Osteoblast (primary cell): ENCODE measurements around the gene BORCS5. TPM values are rescaled to one million over a fixed set of nuclear protein-coding genes. Genes with fewer than 3 reads are reported as not detected.

Source experiments
- DNase-seq: peaks from one replicate; pipeline ENCODE4 v3.0.0; 2011; ENCODE audit warnings: low spot score, mixed read lengths; ENCODE audit not compliant: insufficient read length; ENCODE audit errors: missing footprints
- H2AFZ ChIP-seq: 2 replicates; pipeline ENCODE4 v1.6.0; 2011; ENCODE audit warnings: mild to moderate bottlenecking, low read length
- H3K27ac ChIP-seq: 2 replicates; pipeline ENCODE4 v1.5.1; 2011; ENCODE audit warnings: mild to moderate bottlenecking, low read depth, low read length, moderate library complexity
- H3K27me3 ChIP-seq: 2 replicates; pipeline ENCODE4 v1.6.0; 2012; ENCODE audit warnings: mild to moderate bottlenecking, control low read depth, inconsistent platforms, low read length, moderate library complexity; ENCODE audit not compliant: insufficient read depth
- H3K36me3 ChIP-seq: 2 replicates; pipeline ENCODE4 v1.5.1; 2011; ENCODE audit warnings: mild to moderate bottlenecking, low read length, control low read depth, moderate library complexity; ENCODE audit not compliant: insufficient read depth
- H3K4me1 ChIP-seq: 2 replicates; pipeline ENCODE4 v1.5.1; 2011; ENCODE audit warnings: mild to moderate bottlenecking, low read length, control low read depth, moderate library complexity; ENCODE audit not compliant: insufficient read depth
- H3K4me2 ChIP-seq: 2 replicates; pipeline ENCODE4 v1.6.0; 2011; ENCODE audit warnings: mild to moderate bottlenecking, low read length; ENCODE audit not compliant: insufficient read depth
- H3K4me3 ChIP-seq: fragments of 200-600 bp; sonication (generic); 3 replicates; pipeline ENCODE4 v1.5.1; 2012; ENCODE audit warnings: mild to moderate bottlenecking, low read length, inconsistent platforms; ENCODE audit not compliant: insufficient read depth
- H3K79me2 ChIP-seq: 2 replicates; pipeline ENCODE4 v1.6.0; 2012; ENCODE audit warnings: mild to moderate bottlenecking, low read length, control low read depth, inconsistent platforms; ENCODE audit not compliant: insufficient read depth
- H3K9me3 ChIP-seq: 2 replicates; pipeline ENCODE4 v1.5.1; 2011; ENCODE audit warnings: low read depth, low read length, control low read depth
- H4K20me1 ChIP-seq: 2 replicates; pipeline ENCODE4 v1.6.0; 2012; ENCODE audit warnings: mild to moderate bottlenecking, low read length, control low read depth; ENCODE audit not compliant: insufficient read depth
- CTCF ChIP-seq: IDR thresholded peaks from 2 replicates; pipeline ENCODE4 v1.5.1; 2011; ENCODE audit warnings: mild to moderate bottlenecking, low read depth, low read length, moderate library complexity; ENCODE audit errors: extremely low read depth
- total RNA-seq: library from RNA; depleted of rRNA; stranded (reverse); fragments of >200 nt; gene quantifications from 2 replicates; pipeline ENCODE4 v1.2.3, GENCODE V29; 2012

Gene BORCS5
- total RNA-seq, 1 donor: 14.8 TPM

GRCh38 chr12:12334367-12335040 lies 22.4 kb upstream of the BORCS5 start:
- H2AFZ ChIP-seq: no peak overlapping the region

GRCh38 chr12:12336049-12336411 lies 20.8 kb upstream of the BORCS5 start:
- Histone ChIP-seq H3K4me2 (no peak overlapping the region), H2AFZ (no peak overlapping the region)
- no peak for DNase-seq

More at GRCh38 chr12:12334367-12335040, 22.4 kb upstream of the BORCS5 start:
- H3K36me3 ChIP-seq: no peaks in the 10 kb centered on the region
- H3K27me3 ChIP-seq: no peaks in the 10 kb centered on the region
- peak; percentile 86 for DNase-seq
- H3K4me2 ChIP-seq: peak overlapping the region; percentile 44
- no peak overlapping the region for H3K27ac ChIP-seq
- peak; percentile 78 for TF ChIP-seq CTCF
- H4K20me1 ChIP-seq: no peaks in the 10 kb centered on the region
- H3K79me2 ChIP-seq: no peaks in the 10 kb centered on the region
- no peak overlapping the region for H3K4me3 ChIP-seq
- H3K9me3 ChIP-seq: no peaks in the 10 kb centered on the region
- H3K4me1 ChIP-seq: peaks cover 11% of the 10 kb centered on the region

GRCh38 chr12:12336511-12336910 lies 20.4 kb upstream of the BORCS5 start:
- no peak overlapping the region for H3K4me3 ChIP-seq
- no peak for TF ChIP-seq CTCF
- H4K20me1 ChIP-seq: no peaks in the 10 kb centered on the region
- H3K27ac ChIP-seq: no peak overlapping the region
- H3K4me2 ChIP-seq: no peak overlapping the region
- no peaks in the 10 kb centered on the region for H3K27me3 ChIP-seq
- H3K9me3 ChIP-seq: no peaks in the 10 kb centered on the region
- no peak for DNase-seq
- H3K79me2 ChIP-seq: no peaks in the 10 kb centered on the region
- no peaks in the 10 kb centered on the region for H3K36me3 ChIP-seq
- peaks cover 11% of the 10 kb centered on the region for H3K4me1 ChIP-seq
- no peak overlapping the region for H2AFZ ChIP-seq

More at GRCh38 chr12:12336049-12336411, 20.8 kb upstream of the BORCS5 start:
- Histone ChIP-seq H3K36me3 (no peaks in the 10 kb centered on the region), H3K27ac (peak overlapping the region; percentile 34), H3K9me3 (no peaks in the 10 kb centered on the region), H4K20me1 (no peaks in the 10 kb centered on the region), H3K79me2 (no peaks in the 10 kb centered on the region), H3K4me3 (no peak overlapping the region), H3K27me3 (no peaks in the 10 kb centered on the region), H3K4me1 (peaks cover 11% of the 10 kb centered on the region)
- TF ChIP-seq CTCF: no peak

- no peak for TF ChIP-seq CTCF
- peak overlapping the region; percentile 78 for H2AFZ ChIP-seq
- no peaks in the 10 kb centered on the region for H3K36me3 ChIP-seq
- no peak overlapping the region for H3K4me3 ChIP-seq
- H3K27me3 ChIP-seq: no peaks in the 10 kb centered on the region
- no peaks in the 10 kb centered on the region for H3K79me2 ChIP-seq
- peaks cover 8% of the 10 kb centered on the region for H3K4me1 ChIP-seq
- peak overlapping the region; percentile 28 for H3K4me2 ChIP-seq
- no peak for DNase-seq
- no peak overlapping the region for H3K27ac ChIP-seq
- H3K9me3 ChIP-seq: no peaks in the 10 kb centered on the region
- H4K20me1 ChIP-seq: no peaks in the 10 kb centered on the region
Measured at GRCh38 chr12:12338527-12339168, 18.2 kb upstream of the BORCS5 start.
